Activated CD8-positive, alpha-beta T cell treated with anti-CD3 and anti-CD28 coated beads for 36 hours (primary cell): ENCODE measurements around the gene ZCCHC24. TPM values are rescaled to one million over a fixed set of nuclear protein-coding genes. Genes with fewer than 3 reads are reported as not detected.
"Not testable (repeated sequence)": the region's sequence is repeated elsewhere in the genome, so short reads cannot be mapped to it uniquely, and the experiment has no call there.

Experiments used
- ATAC-seq: fragments of 200-7000 bp; cut with Tn5 transposase; one replicate; pipeline ENCODE4 v1.10.0; 2021; ENCODE audit warnings: mild to moderate bottlenecking, moderate library complexity
- CTCF ChIA-PET: fragments of 350-600 bp; sonication (Branson Sonifier 250); formaldehyde crosslinking; loops from one replicate; lab custom pipeline; 2021; ENCODE audit warnings: antibody characterized with exemption; lab: Charles Lee
- POLR2A ChIA-PET: fragments of 350-600 bp; sonication (Branson Sonifier 250); formaldehyde crosslinking; loops from one replicate; lab custom pipeline; 2021; ENCODE audit warnings: antibody characterized with exemption; lab: Charles Lee
- DNase-seq: peaks from one replicate; pipeline ENCODE4 v3.0.0-alpha.2; 2020
- H3K27ac Mint-ChIP-seq: one replicate; pipeline ENCODE4 v1.8.0; 2021; ENCODE audit warnings: mild to moderate bottlenecking, mixed read lengths
- H3K27me3 Mint-ChIP-seq: one replicate; pipeline ENCODE4 v1.8.0; 2021; ENCODE audit warnings: mixed read lengths
- H3K36me3 Mint-ChIP-seq: one replicate; pipeline ENCODE4 v1.8.0; 2021; ENCODE audit warnings: low read depth, mixed read lengths
- H3K4me1 Mint-ChIP-seq: one replicate; pipeline ENCODE4 v1.8.0; 2021; ENCODE audit warnings: low read depth, mixed read lengths
- H3K4me3 Mint-ChIP-seq: one replicate; pipeline ENCODE4 v1.8.0; 2021; ENCODE audit warnings: mild to moderate bottlenecking, moderate library complexity, mixed read lengths
- H3K9me3 Mint-ChIP-seq: one replicate; pipeline ENCODE4 v1.8.0; 2021; ENCODE audit warnings: mixed read lengths
- intact Hi-C: fragments of 100-400 bp; cut with micrococcal nuclease; formaldehyde crosslinking; loops from one replicate; pipeline ENCODE4 v1.10.0; 2022
- total RNA-seq, 2 experiments: library from RNA; stranded (reverse); gene quantifications; one replicate each; pipeline ENCODE4 v1.2.3, GENCODE V29; 2021
- TF ChIP-seq, protein P1 (sequence below): fragments of 200-600 bp; IDR thresholded peaks from one replicate; pipeline ENCODE4 v1.8.0; 2022; ENCODE audit warnings: antibody characterized with exemption, mild to moderate bottlenecking

Gene ZCCHC24
- total RNA-seq, 2 experiments from 2014 or later, result 1.0 to 1.7 TPM

DNA sequence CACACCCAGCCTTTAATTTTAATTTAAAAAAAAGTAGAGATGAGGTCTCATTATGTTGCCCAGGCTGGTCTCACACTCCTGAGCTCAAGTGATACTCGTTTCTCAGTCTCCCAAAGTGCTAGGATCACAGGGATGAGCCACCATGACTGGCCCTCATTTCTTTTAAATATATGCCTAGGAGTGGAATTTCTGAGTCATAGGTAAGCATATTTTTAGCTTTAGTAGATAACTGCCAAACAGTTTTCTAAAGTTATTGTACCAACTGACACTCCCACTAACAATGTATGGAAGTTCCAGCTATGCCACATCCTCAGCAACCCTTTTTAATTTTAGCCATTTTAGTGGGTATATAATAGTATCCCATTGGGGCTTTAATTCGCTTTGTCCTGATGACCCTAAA, 111.9 kb downstream of the ZCCHC24 start:
- ATAC-seq (no peak), DNase-seq (peak; percentile 27)
- Mint-ChIP-seq H3K36me3 (no peaks in the 10 kb centered on the region), H3K4me3 (no peak overlapping the region), H3K27me3 (no peaks in the 10 kb centered on the region), H3K4me1 (peaks cover 38% of the 10 kb centered on the region), H3K9me3 (peaks cover 4% of the 10 kb centered on the region), H3K27ac (peak overlapping the region; percentile 47)
- intact Hi-C loops, result no loop called here
- POLR2A ChIA-PET, result interaction anchor here (1.1 to 4.2 kb wide), 2 partner anchors 13 to 16 kb away, joined by 4 to 37 read pairs; partner anchors contain the start of gene PPIF
- TF ChIP-seq, protein P1, sequence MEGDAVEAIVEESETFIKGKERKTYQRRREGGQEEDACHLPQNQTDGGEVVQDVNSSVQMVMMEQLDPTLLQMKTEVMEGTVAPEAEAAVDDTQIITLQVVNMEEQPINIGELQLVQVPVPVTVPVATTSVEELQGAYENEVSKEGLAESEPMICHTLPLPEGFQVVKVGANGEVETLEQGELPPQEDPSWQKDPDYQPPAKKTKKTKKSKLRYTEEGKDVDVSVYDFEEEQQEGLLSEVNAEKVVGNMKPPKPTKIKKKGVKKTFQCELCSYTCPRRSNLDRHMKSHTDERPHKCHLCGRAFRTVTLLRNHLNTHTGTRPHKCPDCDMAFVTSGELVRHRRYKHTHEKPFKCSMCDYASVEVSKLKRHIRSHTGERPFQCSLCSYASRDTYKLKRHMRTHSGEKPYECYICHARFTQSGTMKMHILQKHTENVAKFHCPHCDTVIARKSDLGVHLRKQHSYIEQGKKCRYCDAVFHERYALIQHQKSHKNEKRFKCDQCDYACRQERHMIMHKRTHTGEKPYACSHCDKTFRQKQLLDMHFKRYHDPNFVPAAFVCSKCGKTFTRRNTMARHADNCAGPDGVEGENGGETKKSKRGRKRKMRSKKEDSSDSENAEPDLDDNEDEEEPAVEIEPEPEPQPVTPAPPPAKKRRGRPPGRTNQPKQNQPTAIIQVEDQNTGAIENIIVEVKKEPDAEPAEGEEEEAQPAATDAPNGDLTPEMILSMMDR, result no peak
- CTCF ChIA-PET, result interaction anchor here (1.1 to 4.7 kb wide), 4 partner anchors 14 to 57 kb away, joined by 3 to 25 read pairs (median 12); partner anchors contain the start of gene PPIF

DNA sequence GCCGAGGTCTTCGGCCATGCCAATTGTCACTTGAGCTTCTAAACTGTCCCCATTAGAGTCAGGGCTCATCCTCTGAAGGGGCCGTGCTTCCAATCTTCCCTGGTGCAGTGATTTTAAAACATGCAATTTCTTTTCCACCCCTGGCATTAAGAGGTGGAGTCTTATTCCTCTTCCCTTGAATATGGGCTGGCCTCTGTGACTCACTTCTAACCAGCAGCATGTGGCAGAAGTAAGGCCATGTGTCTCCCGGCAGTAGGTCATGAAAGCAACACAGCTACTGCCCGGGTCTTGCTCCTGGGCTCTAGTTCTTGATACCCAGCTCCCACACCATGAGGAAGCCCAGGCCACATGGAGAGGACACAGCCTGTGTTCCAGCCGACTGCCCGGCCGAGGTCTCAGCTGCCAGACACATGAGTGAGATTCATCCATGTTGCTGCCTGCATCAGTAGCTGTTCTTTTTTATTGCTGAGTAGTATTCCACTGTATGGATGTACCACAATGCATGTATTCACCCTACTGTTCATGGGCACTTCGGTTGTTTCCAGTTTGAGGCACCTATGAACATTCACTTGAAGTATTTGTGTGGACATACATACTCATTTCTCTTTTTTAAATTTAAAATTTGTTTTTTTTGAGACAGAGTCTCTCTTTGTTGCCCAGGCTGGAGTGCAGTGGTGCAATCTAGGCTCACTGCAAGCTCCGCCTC, 112.7 kb downstream of the ZCCHC24 start:
- H3K36me3 Mint-ChIP-seq, intact Hi-C loops, H3K9me3 Mint-ChIP-seq, H3K4me3 Mint-ChIP-seq, DNase-seq, H3K27me3 Mint-ChIP-seq, ATAC-seq: not testable (repeated sequence)
- peak overlapping the region; percentile 61 for H3K27ac Mint-ChIP-seq
- H3K4me1 Mint-ChIP-seq, result peaks cover 38% of the 10 kb centered on the region
- CTCF ChIA-PET, result interaction anchor here (3.0 to 4.7 kb wide), 2 partner anchors 15 to 16 kb away, joined by 17 to 25 read pairs; partner anchors contain the start of gene PPIF
- POLR2A ChIA-PET, result interaction anchor here (0.9 to 4.2 kb wide), 3 partner anchors 10 to 15 kb away, joined by 3 to 37 read pairs (median 13); partner anchors contain the start of gene PPIF

Other genes starting within 250 kb of the ZCCHC24 start
- 10 to 100 TPM; 81.5 to 88.6 TPM for gene PPIF, start 98.2 kb downstream of the ZCCHC24 start, total RNA-seq
- 1 to 10 TPM; 1.0 to 1.1 TPM for gene EIF5AL1, start 66.9 kb upstream of the ZCCHC24 start, total RNA-seq
- not detected for gene SFTPA2, start 114.8 kb upstream of the ZCCHC24 start, total RNA-seq
- not detected for gene SFTPA1, start 165.3 kb upstream of the ZCCHC24 start, total RNA-seq